Transverse colon (tissue), 4 donors: ENCODE data around the gene ATG4A. TPM values are rescaled to one million over a fixed set of nuclear protein-coding genes. Genes with fewer than 3 reads are reported as not detected.

Experiments used
- DNase-seq: peaks from one replicate; pipeline ENCODE4 v3.0.0-alpha.2; 2019
- H3K27ac ChIP-seq, 4 donors: fragments of 200-600 bp; sonication (generic); 2 replicates each; pipeline ENCODE4 v1.5.1; 2016 to 2018; ENCODE audit warnings: inconsistent platforms in 4 of 4
- H3K27me3 ChIP-seq: fragments of 200-600 bp; sonication (generic); 2 replicates; pipeline ENCODE4 v1.5.1; 2017; ENCODE audit warnings: inconsistent platforms
- H3K36me3 ChIP-seq, 4 donors: fragments of 200-600 bp; sonication (generic); 2 replicates each; pipeline ENCODE4 v1.5.1; 2017 to 2019; ENCODE audit warnings: inconsistent platforms in 4 of 4
- H3K4me1 ChIP-seq, 4 donors: fragments of 200-600 bp; sonication (generic); 2 replicates each; pipeline ENCODE4 v1.5.1; 2017 to 2020; ENCODE audit warnings: inconsistent platforms in 4 of 4
- H3K4me3 ChIP-seq, 4 donors: fragments of 200-600 bp; sonication (generic); 1 replicate in 1 of 4; 2 replicates in 3 of 4; pipeline versions ENCODE4 v1.5.1 to v1.6.1; 2017 to 2019; ENCODE audit warnings: inconsistent platforms in 4 of 4
- H3K9me3 ChIP-seq, 2 donors: fragments of 200-600 bp; sonication (generic); 2 replicates each; pipeline ENCODE4 v1.5.1; 2017 to 2019; ENCODE audit warnings: inconsistent platforms in 2 of 2
- CTCF ChIP-seq, 5 experiments: fragments of 200-600 bp in 3 of 5; fragments of 450-650 bp in 2 of 5; sonication (generic) in 3 of 5; IDR thresholded peaks; 1 replicate in 2 of 5; 2 replicates in 3 of 5; pipeline ENCODE4 v1.5.1; 2016 to 2017; ENCODE audit warnings: antibody characterized with exemption in 5 of 5, inconsistent platforms in 3 of 5, mild to moderate bottlenecking in 2 of 5, moderate library complexity in 1 of 5
- EP300 ChIP-seq: sonication (generic); formaldehyde crosslinking; IDR thresholded peaks from one replicate; pipeline ENCODE4 v1.6.1; 2017; ENCODE audit warnings: antibody characterized with exemption, low read depth
- POLR2A ChIP-seq: fragments of 450-650 bp; IDR thresholded peaks from one replicate; pipeline ENCODE4 v1.6.1; 2016; ENCODE audit warnings: antibody characterized with exemption, mild to moderate bottlenecking, moderate library complexity
- POLR2AphosphoS5 ChIP-seq, 3 donors: sonication (generic); formaldehyde crosslinking; IDR thresholded peaks; one replicate each; pipeline ENCODE4 v1.6.1; 2016; ENCODE audit warnings: antibody characterized with exemption in 3 of 3
- WGBS, 2 donors: methylation state at CpG; one replicate each; pipeline ENCODE4 v1.1.5; 2018; ENCODE audit warnings: low coverage in 1 of 2; 5-methylcytosine and 5-hydroxymethylcytosine counted together
- in situ Hi-C, 4 donors: fragments of 200-750 bp; cut with MboI; loops; one replicate each; pipeline versions ENCODE4 v1.15.0 to v1.15.1; 2017; ENCODE audit warnings: low sequenced_read_pairs in 3 of 4, low pct_ligation_motif_present in 1 of 4, low pct_unique_long_range_greater_than_20kb in 1 of 4
- intact Hi-C: fragments of 100-400 bp; cut with DNase I; formaldehyde crosslinking; loops from one replicate; pipeline ENCODE4 v1.15.1; 2023; ENCODE audit warnings: low total_unique reads
- total RNA-seq, 4 donors: library from RNA; depleted of rRNA; stranded (reverse); fragments of >200 nt; gene quantifications; one replicate each; pipeline ENCODE4 v1.1.0, GENCODE V29; 2016

Gene ATG4A
- total RNA-seq, 4 donors from 2014 or later: 3.2 to 20.9 (median 13.1) TPM

DNA sequence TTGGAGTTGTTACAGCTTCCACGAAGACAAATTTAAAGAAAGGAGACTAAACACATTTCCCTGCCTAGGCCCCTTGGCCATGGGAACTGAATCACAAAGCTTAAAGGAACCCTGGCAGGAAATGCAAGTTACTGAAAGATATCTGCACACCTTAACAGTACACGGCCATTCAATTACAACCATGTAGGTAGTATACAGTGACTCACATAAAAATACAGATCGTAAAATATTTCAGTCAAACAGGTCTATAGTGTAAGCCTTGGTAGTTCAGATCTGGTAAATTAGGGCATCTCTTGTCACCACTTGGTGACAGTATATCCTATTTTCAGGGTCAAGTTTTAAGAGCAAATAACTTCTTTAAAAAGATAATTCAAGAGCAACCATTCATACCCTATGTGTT, 112.0 kb downstream of the ATG4A start:
- in situ Hi-C loops: loop anchor here in 2 of 4 donors (25.0 kb wide), 1 partner anchor 334 kb away; no protein-coding TSS in a partner anchor
- H3K4me3 ChIP-seq: no peak overlapping the region
- WGBS, 2 donors: 27 to 38% methylated on average over 2 to 3 of the region's 3 CpGs
- H3K27ac ChIP-seq: no peak overlapping the region
- intact Hi-C loops: no loop called here
- H3K9me3 ChIP-seq: no peaks in the 10 kb centered on the region
- DNase-seq: no peak
- TF ChIP-seq EP300 (no peak), POLR2A (no peak), CTCF (IDR thresholded peaks at IDR 0.05) (no peak), POLR2AphosphoS5 (IDR thresholded peaks at IDR 0.05) (no peak)
- no peaks in the 10 kb centered on the region for H3K27me3 ChIP-seq
- no peaks in the 10 kb centered on the region for H3K36me3 ChIP-seq
- no peaks in the 10 kb centered on the region for H3K4me1 ChIP-seq

Other genes with a start within 250 kb of the ATG4A start
- gene TEX13B, start 109.4 kb upstream of the ATG4A start, total RNA-seq: not detected
- gene VSIG1, start 46.7 kb upstream of the ATG4A start, total RNA-seq: under 1 TPM in 2 of 4 donors, not detected in 2; 0.37 to 0.68 TPM
- gene PSMD10, start 236 bp upstream of the ATG4A start, total RNA-seq: 10 to 100 TPM in 3 of 4 donors, 1 to 10 TPM in 1; 8.2 to 37.0 (median 29.9) TPM